Fibroblast of the aortic adventitia (primary cell): Measurements from ENCODE around the gene PPFIBP2. TPM values are rescaled to one million over a fixed set of nuclear protein-coding genes. Genes with fewer than 3 reads are reported as not detected.
A peak's percentile ranks its signal among the peaks of the same experiment; 100 is the strongest.

Experiments
- DNase-seq: peaks from one replicate; pipeline ENCODE4 v3.0.0-alpha.2; 2010; ENCODE audit warnings: low read depth
- H3K4me3 ChIP-seq: 2 replicates; pipeline ENCODE4 v1.5.1; 2011; ENCODE audit warnings: low read depth, mild to moderate bottlenecking, control low read depth, low read length, moderate library complexity
- CTCF ChIP-seq: IDR thresholded peaks from 2 replicates; pipeline ENCODE4 v1.5.1; 2011; ENCODE audit warnings: mild to moderate bottlenecking, low read length, control low read depth, inconsistent platforms; ENCODE audit not compliant: insufficient read depth
- total RNA-seq: library from RNA; depleted of rRNA; stranded (reverse); fragments of >200 nt; gene quantifications from 2 replicates; pipeline ENCODE4 v1.2.3, GENCODE V29; 2012; ENCODE audit warnings: low replicate concordance

PPFIBP2 gene
- total RNA-seq, result 11.7 and 53.3 TPM in 2 replicates

- peak; percentile 61 for TF ChIP-seq CTCF
- peak; percentile 69 for DNase-seq
- peak within 1 kb of the TSS; percentile 77 for H3K4me3 ChIP-seq
Observed at GRCh38 chr11:7513234-7514098, at the start of gene PPFIBP2. Gene PPFIBP2, plus strand, starts transcription at chr11:7513999. Its CDS starts 35,477 bp downstream, at chr11:7549476.

- no peak for TF ChIP-seq CTCF
- no peak overlapping the region for H3K4me3 ChIP-seq
Observed at GRCh38 chr11:7467652-7468051, 46.1 kb upstream of the PPFIBP2 start.

GRCh38 chr11:7469351-7469865, 44.4 kb upstream of the PPFIBP2 start:
- no peak for DNase-seq
- H3K4me3 ChIP-seq, result no peak overlapping the region
- no peak for TF ChIP-seq CTCF

More at GRCh38 chr11:7467652-7468051, 46.1 kb upstream of the PPFIBP2 start:
- DNase-seq, result no peak

GRCh38 chr11:7471071-7471470, 42.7 kb upstream of the PPFIBP2 start:
- no peak for TF ChIP-seq CTCF
- no peak overlapping the region for H3K4me3 ChIP-seq
- DNase-seq, result no peak

- TF ChIP-seq CTCF, result no peak
- no peak overlapping the region for H3K4me3 ChIP-seq
- DNase-seq, result no peak
Observed at GRCh38 chr11:7473717-7474116, 40.1 kb upstream of the PPFIBP2 start.

GRCh38 chr11:7480113-7480512, 33.7 kb upstream of the PPFIBP2 start:
- no peak for TF ChIP-seq CTCF
- H3K4me3 ChIP-seq, result no peak overlapping the region
- DNase-seq, result peak; percentile 74
